GM21723 (cell line): ENCODE data around the gene KATNAL2.
A peak's percentile ranks its signal among the peaks of the same experiment; 100 is the strongest.
"Not testable (repeated sequence)": the region's sequence is repeated elsewhere in the genome, so short reads cannot be mapped to it uniquely, and the experiment has no call there.

Source experiments
- ATAC-seq: cut with Tn5 transposase; IDR thresholded peaks from one replicate; pipeline ENCODE4 v1.9.1; 2021; ENCODE audit warnings: mild to moderate bottlenecking, moderate library complexity; ENCODE audit not compliant: unreplicated experiment

KATNAL2 gene

GRCh38 chr18:47029684-47030353 lies 112.4 kb downstream of the KATNAL2 start:
- not testable (repeated sequence) for ATAC-seq

GRCh38 chr18:47030887-47031286 lies 113.5 kb downstream of the KATNAL2 start:
- ATAC-seq, result not testable (repeated sequence)

GRCh38 chr18:47032945-47033344 lies 115.5 kb downstream of the KATNAL2 start:
- no peak for ATAC-seq

- not testable (repeated sequence) for ATAC-seq
Observed at GRCh38 chr18:47034591-47034990, 117.2 kb downstream of the KATNAL2 start.

- ATAC-seq, result no peak
Observed at GRCh38 chr18:47035156-47035671, 117.8 kb downstream of the KATNAL2 start, which contains the start of gene ELOA2. ELOA2 (minus strand) TSS chr18:47035621; CDS start chr18:47035264, 357 bp downstream.

- ATAC-seq, result no peak
Observed at GRCh38 chr18:47036298-47036874, 119.0 kb downstream of the KATNAL2 start.

GRCh38 chr18:47036927-47037578 lies 119.7 kb downstream of the KATNAL2 start:
- ATAC-seq, result peak; percentile 74

- ATAC-seq, result no peak
Observed at GRCh38 chr18:47040982-47041381, 123.6 kb downstream of the KATNAL2 start.

- no peak for ATAC-seq
Observed at GRCh38 chr18:47050468-47050867, 133.1 kb downstream of the KATNAL2 start.

- ATAC-seq, result no peak
Observed at GRCh38 chr18:47054369-47054768, 137.0 kb downstream of the KATNAL2 start.

GRCh38 chr18:47062471-47062870 lies 145.1 kb downstream of the KATNAL2 start:
- no peak for ATAC-seq

GRCh38 chr18:47063096-47063495 lies 145.7 kb downstream of the KATNAL2 start:
- ATAC-seq, result no peak

- no peak for ATAC-seq
Observed at GRCh38 chr18:47067648-47068047, 150.2 kb downstream of the KATNAL2 start.

- no peak for ATAC-seq
Observed at GRCh38 chr18:47075098-47075883, 157.9 kb downstream of the KATNAL2 start.

GRCh38 chr18:47077111-47077510 lies 159.7 kb downstream of the KATNAL2 start:
- ATAC-seq, result no peak

GRCh38 chr18:47080872-47081271 lies 163.5 kb downstream of the KATNAL2 start:
- ATAC-seq, result no peak

- ATAC-seq, result no peak
Observed at GRCh38 chr18:47081578-47081977, 164.2 kb downstream of the KATNAL2 start.

- no peak for ATAC-seq
Observed at GRCh38 chr18:47087676-47088075, 170.3 kb downstream of the KATNAL2 start.

- ATAC-seq, result no peak
Observed at GRCh38 chr18:47095810-47096209, 178.4 kb downstream of the KATNAL2 start.

GRCh38 chr18:47100212-47100831 lies 182.9 kb downstream of the KATNAL2 start:
- no peak for ATAC-seq

- ATAC-seq, result no peak
Observed at GRCh38 chr18:47108373-47108772, 191.0 kb downstream of the KATNAL2 start.
